ENCODE data around the gene ZNF184. TPM values are rescaled to one million over a fixed set of nuclear protein-coding genes. Genes with fewer than 3 reads are reported as not detected.
A peak's percentile ranks its signal among the peaks of the same experiment; 100 is the strongest.

The ZNF184 gene
- total RNA-seq, 2 donors from 2014 or later: 8.1 to 11.2 TPM

DNA sequence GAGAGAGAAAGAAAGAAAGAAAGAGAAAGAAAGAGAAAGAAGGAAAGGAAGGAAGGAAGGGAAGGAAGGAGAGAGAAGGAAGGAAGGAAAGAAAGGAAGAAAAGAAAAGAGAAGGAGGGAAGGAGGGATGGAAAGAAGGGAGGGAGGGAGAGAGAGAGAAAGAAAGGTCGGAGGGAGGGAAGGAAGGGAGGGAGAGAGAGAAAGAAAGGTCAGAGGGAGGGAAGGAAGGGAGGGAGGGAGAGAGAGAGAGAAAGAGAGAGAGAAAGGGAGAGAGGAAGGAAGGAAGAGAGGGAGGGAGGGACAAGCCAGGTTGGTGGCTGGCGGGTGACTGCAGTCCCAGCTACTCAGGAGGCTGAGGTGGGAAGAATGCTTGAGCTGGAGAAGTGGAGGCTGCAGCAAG, 27.3 kb upstream of the ZNF184 start:
- ATAC-seq (replicated peaks): no peak
- H3K9me3 Mint-ChIP-seq: no peaks in the 10 kb centered on the region
- peaks cover 27% of the 10 kb centered on the region for H3K36me3 Mint-ChIP-seq (ENCODE audit: low read depth)
- no peak overlapping the region for H3K27ac Mint-ChIP-seq
- peaks cover 16% of the 10 kb centered on the region for H3K27me3 Mint-ChIP-seq
- H3K4me1 Mint-ChIP-seq: peaks cover 28% of the 10 kb centered on the region
- no peak overlapping the region for H3K4me3 Mint-ChIP-seq

DNA sequence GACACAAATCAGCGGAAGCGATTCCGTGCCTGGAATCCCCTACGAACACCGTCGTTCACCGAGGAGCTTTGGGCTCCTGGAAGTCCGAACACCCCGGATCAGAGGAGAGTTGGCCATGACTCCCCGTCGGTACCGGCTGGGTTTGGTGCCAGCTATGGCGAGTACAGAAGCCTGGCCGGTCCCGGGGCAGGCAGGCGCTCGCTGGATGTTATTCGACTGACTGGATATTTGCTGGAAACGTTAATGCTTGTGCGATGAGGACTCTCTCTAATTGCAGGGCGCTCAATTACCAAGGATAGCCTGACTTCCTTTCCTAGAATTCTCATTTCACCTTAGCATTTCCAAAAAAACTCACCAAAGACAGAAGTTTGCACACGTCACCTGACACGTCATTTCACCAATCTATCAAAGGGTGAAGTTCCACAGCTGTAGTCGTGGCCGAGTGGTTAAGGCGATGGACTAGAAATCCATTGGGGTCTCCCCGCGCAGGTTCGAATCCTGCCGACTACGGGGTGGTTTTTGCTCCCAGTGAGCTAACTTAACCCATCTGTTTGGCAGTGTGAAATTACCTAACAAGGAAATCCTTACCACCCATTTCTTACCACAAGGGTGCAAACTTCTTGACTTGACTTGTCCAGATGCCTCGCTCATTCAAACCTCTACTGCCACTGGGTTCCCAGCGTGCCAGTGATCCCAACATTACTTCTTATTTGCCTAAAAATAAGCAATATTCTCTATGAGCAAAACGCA, 22.7 kb upstream of the ZNF184 start:
- no peaks in the 10 kb centered on the region for H3K9me3 Mint-ChIP-seq
- H3K27me3 Mint-ChIP-seq: peaks cover 33% of the 10 kb centered on the region
- ATAC-seq (replicated peaks): peak; percentile 92
- H3K4me3 Mint-ChIP-seq: peak overlapping the region; percentile 83
- H3K27ac Mint-ChIP-seq: peak overlapping the region; percentile 73
- H3K4me1 Mint-ChIP-seq: peaks cover 14% of the 10 kb centered on the region
- H3K36me3 Mint-ChIP-seq (ENCODE audit: low read depth): peaks cover 21% of the 10 kb centered on the region

GRCh38 chr6:27494987-27495385, 22.1 kb upstream of the ZNF184 start:
- peak overlapping the region; percentile 73 for H3K27ac Mint-ChIP-seq
- H3K27me3 Mint-ChIP-seq: peaks cover 31% of the 10 kb centered on the region
- no peaks in the 10 kb centered on the region for H3K9me3 Mint-ChIP-seq
- ATAC-seq (replicated peaks): no peak
- peak overlapping the region; percentile 83 for H3K4me3 Mint-ChIP-seq
- peaks cover 14% of the 10 kb centered on the region for H3K4me1 Mint-ChIP-seq
- H3K36me3 Mint-ChIP-seq (ENCODE audit: low read depth): peaks cover 21% of the 10 kb centered on the region

DNA sequence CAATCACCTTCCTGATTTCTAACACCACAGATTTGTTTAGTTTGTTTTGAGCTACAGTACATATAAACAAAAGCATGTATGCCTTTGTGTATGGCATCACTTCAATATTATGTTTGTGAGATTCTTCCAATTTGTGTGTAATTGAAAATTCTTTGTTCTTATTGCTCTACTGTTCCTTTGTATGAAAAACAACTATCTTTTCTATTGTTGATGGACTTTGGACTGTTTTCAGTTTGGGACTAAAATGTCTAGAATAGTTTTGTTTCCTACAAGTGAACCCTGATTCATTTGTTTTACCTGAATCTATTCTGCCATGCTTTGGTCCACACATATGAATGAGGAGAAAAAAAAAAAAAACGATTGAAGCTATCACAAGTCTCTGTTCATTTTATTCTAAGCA, 21.2 kb upstream of the ZNF184 start:
- Mint-ChIP-seq H3K27me3 (peaks cover 29% of the 10 kb centered on the region), H3K27ac (no peak overlapping the region), H3K9me3 (no peaks in the 10 kb centered on the region), H3K4me1 (peaks cover 14% of the 10 kb centered on the region), H3K4me3 (peak overlapping the region; percentile 83), H3K36me3 (ENCODE audit: low read depth) (peaks cover 21% of the 10 kb centered on the region)
- ATAC-seq (replicated peaks): no peak

DNA sequence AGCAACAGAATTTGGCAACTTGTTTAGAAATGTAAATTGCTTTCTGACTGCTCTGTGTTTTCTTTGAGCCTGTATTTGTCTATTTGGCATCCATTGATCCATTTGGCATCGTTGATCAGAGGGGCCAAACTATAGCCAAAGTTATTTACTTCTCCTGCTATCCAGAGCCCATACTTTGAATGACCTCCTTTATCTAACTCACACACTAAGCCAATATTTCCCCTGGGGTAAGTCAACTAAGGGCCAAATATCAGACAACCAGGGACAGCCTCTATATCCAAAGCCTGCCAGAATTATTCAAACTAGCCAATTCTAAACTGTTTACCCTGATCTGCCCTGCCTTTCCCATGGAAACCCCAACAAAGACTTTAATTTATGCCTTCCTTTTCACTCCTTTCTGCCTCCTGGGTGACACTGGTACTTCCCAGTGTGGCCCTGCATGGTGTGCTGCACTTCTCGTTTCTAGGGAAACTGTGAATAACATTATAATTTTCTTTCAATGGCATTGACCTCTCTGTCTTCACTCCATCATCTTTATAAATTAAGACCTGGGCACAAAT, 19.8 kb upstream of the ZNF184 start:
- Mint-ChIP-seq H3K27ac (no peak overlapping the region), H3K27me3 (peaks cover 25% of the 10 kb centered on the region), H3K36me3 (ENCODE audit: low read depth) (peaks cover 21% of the 10 kb centered on the region), H3K9me3 (no peaks in the 10 kb centered on the region), H3K4me3 (no peak overlapping the region), H3K4me1 (peaks cover 14% of the 10 kb centered on the region)
- no peak for ATAC-seq (replicated peaks)

DNA sequence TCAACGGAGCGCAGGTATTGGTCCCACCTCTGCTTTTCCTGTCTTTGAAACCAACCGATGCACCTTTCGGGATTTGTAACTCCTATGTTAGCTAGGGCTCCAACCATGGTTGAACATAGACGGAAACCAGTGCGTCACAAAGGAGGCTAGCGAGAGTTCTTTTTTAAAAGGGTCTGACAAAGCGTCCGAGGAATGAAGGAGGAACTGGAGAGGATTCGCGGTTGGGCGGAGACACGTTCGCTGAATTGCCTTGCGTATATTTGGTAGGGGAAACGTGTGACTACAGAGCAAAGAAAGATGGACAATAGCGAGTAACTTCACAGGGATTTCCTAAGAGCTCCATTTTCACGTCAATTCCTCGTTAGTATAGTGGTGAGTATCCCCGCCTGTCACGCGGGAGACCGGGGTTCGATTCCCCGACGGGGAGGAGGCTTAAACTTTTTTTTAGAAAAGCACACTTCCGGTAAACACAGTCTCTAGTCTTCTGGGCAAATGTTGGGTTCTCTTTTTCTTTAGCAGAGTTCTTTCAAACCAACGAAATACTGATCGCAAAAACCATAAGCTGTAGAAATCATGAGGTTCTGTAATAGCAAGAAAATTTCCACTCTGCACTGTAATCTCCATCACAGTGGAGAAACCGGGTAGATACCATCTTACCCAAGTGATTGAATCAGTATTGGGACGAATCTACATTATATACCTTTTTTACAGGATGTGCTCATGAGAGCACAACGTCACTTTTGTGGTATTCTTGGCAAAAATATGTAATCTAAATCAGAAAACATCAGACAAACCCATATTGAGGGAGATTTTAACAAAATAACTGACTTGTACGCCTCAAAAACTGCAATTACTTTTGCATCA, 6.6 kb upstream of the ZNF184 start:
- Mint-ChIP-seq H3K4me1 (no peaks in the 10 kb centered on the region), H3K27me3 (no peaks in the 10 kb centered on the region), H3K36me3 (ENCODE audit: low read depth) (no peaks in the 10 kb centered on the region), H3K4me3 (no peak overlapping the region), H3K9me3 (no peaks in the 10 kb centered on the region), H3K27ac (no peak overlapping the region)
- peak; percentile 71 for ATAC-seq (replicated peaks)

DNA sequence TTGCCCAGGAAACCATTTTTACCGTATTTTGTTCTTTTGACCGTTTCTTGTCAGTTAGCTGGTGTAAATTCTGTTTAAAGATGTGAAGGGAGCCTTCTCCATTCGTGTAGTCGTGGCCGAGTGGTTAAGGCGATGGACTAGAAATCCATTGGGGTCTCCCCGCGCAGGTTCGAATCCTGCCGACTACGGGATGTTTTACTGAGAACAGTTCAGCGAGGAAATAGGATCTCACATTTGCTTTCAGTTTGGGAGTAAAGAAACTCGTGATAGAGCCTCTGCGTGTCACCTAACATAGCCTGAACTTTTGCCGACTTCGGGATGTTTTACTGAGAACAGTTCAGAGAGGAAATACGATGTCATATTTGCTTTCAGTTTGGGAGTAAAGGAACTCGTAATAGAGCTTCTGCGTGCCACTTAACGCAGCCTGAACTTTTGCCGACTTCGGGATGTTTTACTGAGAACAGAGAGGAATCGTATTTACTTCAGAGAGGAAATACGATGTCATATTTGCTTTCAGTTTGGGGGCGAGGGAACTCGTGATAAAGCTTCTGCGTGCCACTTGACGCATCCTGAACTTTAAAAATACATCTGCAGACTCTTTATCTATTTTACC, 5.9 kb upstream of the ZNF184 start:
- peak; percentile 82 for ATAC-seq (replicated peaks)

GRCh38 chr6:27478141-27478705, 5.3 kb upstream of the ZNF184 start:
- H3K4me1 Mint-ChIP-seq: no peaks in the 10 kb centered on the region
- peak; percentile 17 for ATAC-seq (replicated peaks)
- H3K4me3 Mint-ChIP-seq: no peak overlapping the region
- H3K27ac Mint-ChIP-seq: no peak overlapping the region
- peaks cover 2% of the 10 kb centered on the region for H3K36me3 Mint-ChIP-seq (ENCODE audit: low read depth)
- no peaks in the 10 kb centered on the region for H3K9me3 Mint-ChIP-seq
- H3K27me3 Mint-ChIP-seq: no peaks in the 10 kb centered on the region

More for the DNA sequence above, 5.9 kb upstream of the ZNF184 start:
- H3K27ac Mint-ChIP-seq: no peak overlapping the region
- no peaks in the 10 kb centered on the region for H3K27me3 Mint-ChIP-seq
- H3K9me3 Mint-ChIP-seq: no peaks in the 10 kb centered on the region
- H3K36me3 Mint-ChIP-seq (ENCODE audit: low read depth): no peaks in the 10 kb centered on the region
- no peak overlapping the region for H3K4me3 Mint-ChIP-seq
- no peaks in the 10 kb centered on the region for H3K4me1 Mint-ChIP-seq

GRCh38 chr6:27477318-27478013, 4.6 kb upstream of the ZNF184 start:
- no peak overlapping the region for H3K27ac Mint-ChIP-seq
- H3K9me3 Mint-ChIP-seq: no peaks in the 10 kb centered on the region
- no peak overlapping the region for H3K4me3 Mint-ChIP-seq
- no peak for ATAC-seq (replicated peaks)
- H3K4me1 Mint-ChIP-seq: no peaks in the 10 kb centered on the region
- no peaks in the 10 kb centered on the region for H3K27me3 Mint-ChIP-seq
- peaks cover 9% of the 10 kb centered on the region for H3K36me3 Mint-ChIP-seq (ENCODE audit: low read depth)

- Mint-ChIP-seq H3K9me3 (no peaks in the 10 kb centered on the region), H3K4me3 (no peak overlapping the region), H3K4me1 (peaks cover 5% of the 10 kb centered on the region), H3K27ac (no peak overlapping the region), H3K36me3 (ENCODE audit: low read depth) (peaks cover 15% of the 10 kb centered on the region), H3K27me3 (no peaks in the 10 kb centered on the region)
- ATAC-seq (replicated peaks): no peak
Measured at GRCh38 chr6:27476090-27476489, 3.2 kb upstream of the ZNF184 start.

- no peak for ATAC-seq (replicated peaks)
- Mint-ChIP-seq H3K27me3 (no peaks in the 10 kb centered on the region), H3K9me3 (no peaks in the 10 kb centered on the region), H3K36me3 (ENCODE audit: low read depth) (peaks cover 25% of the 10 kb centered on the region), H3K4me1 (peaks cover 14% of the 10 kb centered on the region), H3K4me3 (peak overlapping the region; percentile 98), H3K27ac (no peak overlapping the region)
Measured at GRCh38 chr6:27474672-27475071, 1.8 kb upstream of the ZNF184 start.

GRCh38 chr6:27474172-27474465, 1.2 kb upstream of the ZNF184 start:
- peaks cover 30% of the 10 kb centered on the region for H3K36me3 Mint-ChIP-seq (ENCODE audit: low read depth)
- H3K4me1 Mint-ChIP-seq: peaks cover 20% of the 10 kb centered on the region
- no peaks in the 10 kb centered on the region for H3K27me3 Mint-ChIP-seq
- H3K27ac Mint-ChIP-seq: no peak overlapping the region
- H3K4me3 Mint-ChIP-seq: peak overlapping the region; percentile 98
- ATAC-seq (replicated peaks): no peak
- H3K9me3 Mint-ChIP-seq: no peaks in the 10 kb centered on the region

GRCh38 chr6:27472182-27472616, 706 bp downstream of the ZNF184 start:
- H3K4me3 Mint-ChIP-seq: peak overlapping the region; percentile 98
- H3K27ac Mint-ChIP-seq: peak overlapping the region; percentile 97
- no peaks in the 10 kb centered on the region for H3K9me3 Mint-ChIP-seq
- peaks cover 49% of the 10 kb centered on the region for H3K36me3 Mint-ChIP-seq (ENCODE audit: low read depth)
- H3K4me1 Mint-ChIP-seq: peaks cover 32% of the 10 kb centered on the region
- peak; percentile 54 for ATAC-seq (replicated peaks)
- H3K27me3 Mint-ChIP-seq: no peaks in the 10 kb centered on the region

Measured in activated T-helper 17 cell treated with anti-CD3 and anti-CD28 coated beads, Interleukin-2, amount 50 U/mL, for 72 hours (primary cell).